C4-2B (cell line): ENCODE measurements around the gene RASL10B.
"Not testable (repeated sequence)": the region's sequence is repeated elsewhere in the genome, so short reads cannot be mapped to it uniquely, and the experiment has no call there.

ENCODE experiments used
- H3K27ac ChIP-seq: fragments of 450-650 bp; 2 replicates; pipeline ENCODE4 v1.5.1; 2017
- CTCF ChIP-seq: fragments of 450-650 bp; conservative IDR thresholded peaks from 2 replicates; pipeline ENCODE4 v1.5.1; 2017; ENCODE audit warnings: mild to moderate bottlenecking
- ZFX ChIP-seq: fragments of 450-650 bp; IDR thresholded peaks from 2 replicates; pipeline ENCODE4 v1.6.1; 2017

Gene RASL10B

GRCh38 chr17:35748979-35749378 is 17.5 kb downstream of the RASL10B start:
- peak overlapping the region; percentile 55 for H3K27ac ChIP-seq
- TF ChIP-seq ZFX: no peak
- TF ChIP-seq CTCF: no peak

- TF ChIP-seq ZFX (no peak), CTCF (no peak)
- no peak overlapping the region for H3K27ac ChIP-seq
These were observed 18.3 kb downstream of the RASL10B start for GRCh38 chr17:35749560-35750412.

GRCh38 chr17:35750526-35751395 is 19.3 kb downstream of the RASL10B start:
- no peak for TF ChIP-seq ZFX
- TF ChIP-seq CTCF: no peak
- no peak overlapping the region for H3K27ac ChIP-seq

- not testable (repeated sequence) for H3K27ac ChIP-seq
These were observed 20.1 kb downstream of the RASL10B start for GRCh38 chr17:35751541-35751940.

- TF ChIP-seq CTCF: no peak
- TF ChIP-seq ZFX: no peak
- peak overlapping the region; percentile 48 for H3K27ac ChIP-seq
These were observed 21.0 kb downstream of the RASL10B start for GRCh38 chr17:35752471-35752870.

- peak within 1 kb of the TSS; percentile 48 for H3K27ac ChIP-seq
- TF ChIP-seq ZFX (no peak), CTCF (no peak)
These were observed 21.7 kb downstream of the RASL10B start, which contains the start of gene GAS2L2 for GRCh38 chr17:35752945-35753764. GAS2L2 (minus strand) TSS chr17:35753239; CDS start chr17:35752850, 389 bp downstream.

- no peak overlapping the region for H3K27ac ChIP-seq
- TF ChIP-seq CTCF (no peak), ZFX (no peak)
These were observed 25.8 kb downstream of the RASL10B start for GRCh38 chr17:35757243-35757642.
